Uterus (tissue), 2 donors: ENCODE measurements around the gene PLB1.

Experiments used
- POLR2A ChIP-seq, 2 donors: fragments of 450-650 bp; IDR thresholded peaks; one replicate each; pipeline ENCODE4 v1.6.1; 2016; ENCODE audit warnings: antibody characterized with exemption in 2 of 2, mild to moderate bottlenecking in 1 of 2, moderate library complexity in 1 of 2
- TF ChIP-seq, protein P1 (sequence below), 4 experiments: fragments of 200-600 bp in 2 of 4; fragments of 450-650 bp in 2 of 4; sonication (generic) in 2 of 4; IDR thresholded peaks; one replicate each; pipeline ENCODE4 v1.5.1; 2016 to 2019; ENCODE audit warnings: antibody characterized with exemption in 4 of 4, mild to moderate bottlenecking in 2 of 4, moderate library complexity in 1 of 4

DNA sequence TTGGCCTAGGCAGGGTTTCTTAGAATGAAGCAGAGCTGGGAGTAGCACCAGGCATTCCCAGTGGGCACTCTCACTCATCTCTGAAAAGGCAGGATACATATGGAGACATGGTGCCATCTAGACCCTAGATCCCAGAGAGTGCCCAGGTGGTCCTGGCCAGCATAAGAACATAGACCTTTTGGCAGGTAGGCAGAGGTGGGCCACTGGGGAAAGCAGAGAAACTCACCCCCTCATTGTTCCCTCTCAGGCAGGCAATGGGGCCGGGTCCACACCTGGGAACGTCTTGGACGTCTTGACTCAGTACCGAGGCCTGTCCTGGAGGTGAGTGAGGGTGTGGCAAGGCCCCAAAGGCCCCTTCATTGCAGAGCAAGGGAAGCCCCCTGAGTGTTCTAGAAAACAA lies 69.2 kb downstream of the PLB1 start:
- TF ChIP-seq, protein P1, sequence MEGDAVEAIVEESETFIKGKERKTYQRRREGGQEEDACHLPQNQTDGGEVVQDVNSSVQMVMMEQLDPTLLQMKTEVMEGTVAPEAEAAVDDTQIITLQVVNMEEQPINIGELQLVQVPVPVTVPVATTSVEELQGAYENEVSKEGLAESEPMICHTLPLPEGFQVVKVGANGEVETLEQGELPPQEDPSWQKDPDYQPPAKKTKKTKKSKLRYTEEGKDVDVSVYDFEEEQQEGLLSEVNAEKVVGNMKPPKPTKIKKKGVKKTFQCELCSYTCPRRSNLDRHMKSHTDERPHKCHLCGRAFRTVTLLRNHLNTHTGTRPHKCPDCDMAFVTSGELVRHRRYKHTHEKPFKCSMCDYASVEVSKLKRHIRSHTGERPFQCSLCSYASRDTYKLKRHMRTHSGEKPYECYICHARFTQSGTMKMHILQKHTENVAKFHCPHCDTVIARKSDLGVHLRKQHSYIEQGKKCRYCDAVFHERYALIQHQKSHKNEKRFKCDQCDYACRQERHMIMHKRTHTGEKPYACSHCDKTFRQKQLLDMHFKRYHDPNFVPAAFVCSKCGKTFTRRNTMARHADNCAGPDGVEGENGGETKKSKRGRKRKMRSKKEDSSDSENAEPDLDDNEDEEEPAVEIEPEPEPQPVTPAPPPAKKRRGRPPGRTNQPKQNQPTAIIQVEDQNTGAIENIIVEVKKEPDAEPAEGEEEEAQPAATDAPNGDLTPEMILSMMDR (IDR thresholded peaks at IDR 0.05) = no peak
- no peak for TF ChIP-seq POLR2A (IDR thresholded peaks at IDR 0.05)
